ENCODE measurements around the gene NAT9.

The NAT9 gene

GRCh38 chr17:74739227-74739831 lies 36.8 kb downstream of the NAT9 start:
- Histone ChIP-seq H3K9me3 (ENCODE audit: low read length) (no peaks in the 10 kb centered on the region), H3K4me3 (ENCODE audit: low read depth, low read length, poor library complexity, severe bottlenecking) (no peak overlapping the region), H3K36me3 (ENCODE audit: insufficient read depth, low read length) (no peaks in the 10 kb centered on the region), H4K20me1 (ENCODE audit: insufficient read depth, low read length) (no peaks in the 10 kb centered on the region), H3K9ac (ENCODE audit: low read length) (no peak overlapping the region), H3K9me2 (ENCODE audit: low read depth, low read length) (no peaks in the 10 kb centered on the region), H2AFZ (ENCODE audit: low read length) (no peak overlapping the region), H3K27ac (ENCODE audit: low read depth, low read length, poor library complexity, severe bottlenecking) (no peak overlapping the region), H3K79me2 (ENCODE audit: insufficient read depth, low read length) (no peaks in the 10 kb centered on the region), H3K4me1 (ENCODE audit: insufficient read depth, low read length, severe bottlenecking) (peaks cover 34% of the 10 kb centered on the region), H3K4me2 (ENCODE audit: low read length) (no peak overlapping the region), H3F3A (ENCODE audit: insufficient read depth, low read length) (no peaks in the 10 kb centered on the region), H3K27me3 (ENCODE audit: insufficient read depth, low read length) (no peaks in the 10 kb centered on the region; the same call in 1 of the 2 replicates)
- TF ChIP-seq EZH2 (IDR thresholded peaks at IDR 0.05; ENCODE audit: borderline replicate concordance, low read length), result no peak
- no peak for TF ChIP-seq CTCF (IDR thresholded peaks at IDR 0.05; ENCODE audit: low read length)

DNA sequence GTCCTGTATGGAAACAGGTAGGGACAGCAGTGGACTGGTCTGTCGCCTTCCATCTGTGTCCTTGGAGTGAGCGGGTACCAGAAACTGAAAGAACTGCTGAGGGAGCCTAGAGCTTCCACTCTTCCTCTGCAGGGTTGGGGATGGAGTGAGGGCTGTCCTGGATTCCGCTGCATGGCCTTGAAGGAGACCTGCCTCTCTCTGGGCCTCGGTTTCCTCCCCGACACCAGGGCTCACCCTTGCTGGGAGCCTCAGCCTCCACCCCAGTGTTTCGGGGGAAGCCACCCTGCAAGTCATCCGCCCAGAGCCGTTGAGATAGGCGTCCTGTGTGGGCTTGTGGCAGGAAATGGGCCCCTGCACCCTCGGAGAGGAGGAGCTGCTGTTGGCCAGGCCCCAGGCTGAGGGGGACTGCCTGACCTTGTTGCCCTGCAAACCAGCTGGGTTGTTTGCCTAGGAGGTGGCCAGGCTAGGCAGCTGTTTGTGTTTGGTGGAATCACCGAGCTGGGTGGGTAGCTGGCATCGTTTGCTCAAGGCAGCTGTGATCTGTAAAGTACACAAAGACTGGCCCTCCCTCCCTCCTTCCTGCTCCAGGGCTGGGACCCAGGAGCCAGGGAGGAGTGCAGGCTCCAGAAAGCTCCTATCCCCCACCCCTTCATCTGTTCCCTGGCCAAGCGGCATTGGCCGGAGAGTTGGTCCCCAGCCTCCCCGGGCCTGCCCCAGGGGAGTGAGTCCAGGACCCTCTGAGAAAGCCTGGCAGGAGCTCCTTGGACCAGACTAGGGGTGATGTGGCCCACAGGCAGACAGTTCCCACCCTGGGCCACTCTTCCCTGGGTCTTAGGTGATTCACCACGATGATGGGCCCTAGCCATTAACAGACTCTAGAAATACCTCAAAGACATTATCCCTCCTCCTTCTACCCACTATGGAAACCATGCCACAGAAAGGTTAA lies 37.8 kb downstream of the NAT9 start:
- H3K27me3 ChIP-seq (ENCODE audit: insufficient read depth, low read length), result no peaks in the 10 kb centered on the region; the same call in 1 of the 2 replicates
- H3F3A ChIP-seq (ENCODE audit: insufficient read depth, low read length), result no peaks in the 10 kb centered on the region
- no peak overlapping the region for H3K27ac ChIP-seq (ENCODE audit: low read depth, low read length, poor library complexity, severe bottlenecking)
- peaks cover 34% of the 10 kb centered on the region for H3K4me1 ChIP-seq (ENCODE audit: insufficient read depth, low read length, severe bottlenecking)
- no peaks in the 10 kb centered on the region for H3K9me2 ChIP-seq (ENCODE audit: low read depth, low read length)
- H3K4me3 ChIP-seq (ENCODE audit: low read depth, low read length, poor library complexity, severe bottlenecking), result peak overlapping the region; percentile 42
- no peak overlapping the region for H3K9ac ChIP-seq (ENCODE audit: low read length)
- no peaks in the 10 kb centered on the region for H3K79me2 ChIP-seq (ENCODE audit: insufficient read depth, low read length)
- TF ChIP-seq CTCF (IDR thresholded peaks at IDR 0.05; ENCODE audit: low read length) (no peak), EZH2 (IDR thresholded peaks at IDR 0.05; ENCODE audit: borderline replicate concordance, low read length) (no peak)
- H3K9me3 ChIP-seq (ENCODE audit: low read length), result no peaks in the 10 kb centered on the region
- no peaks in the 10 kb centered on the region for H4K20me1 ChIP-seq (ENCODE audit: insufficient read depth, low read length)
- H2AFZ ChIP-seq (ENCODE audit: low read length), result no peak overlapping the region
- peak overlapping the region; percentile 59 for H3K4me2 ChIP-seq (ENCODE audit: low read length)
- H3K36me3 ChIP-seq (ENCODE audit: insufficient read depth, low read length), result no peaks in the 10 kb centered on the region

DNA sequence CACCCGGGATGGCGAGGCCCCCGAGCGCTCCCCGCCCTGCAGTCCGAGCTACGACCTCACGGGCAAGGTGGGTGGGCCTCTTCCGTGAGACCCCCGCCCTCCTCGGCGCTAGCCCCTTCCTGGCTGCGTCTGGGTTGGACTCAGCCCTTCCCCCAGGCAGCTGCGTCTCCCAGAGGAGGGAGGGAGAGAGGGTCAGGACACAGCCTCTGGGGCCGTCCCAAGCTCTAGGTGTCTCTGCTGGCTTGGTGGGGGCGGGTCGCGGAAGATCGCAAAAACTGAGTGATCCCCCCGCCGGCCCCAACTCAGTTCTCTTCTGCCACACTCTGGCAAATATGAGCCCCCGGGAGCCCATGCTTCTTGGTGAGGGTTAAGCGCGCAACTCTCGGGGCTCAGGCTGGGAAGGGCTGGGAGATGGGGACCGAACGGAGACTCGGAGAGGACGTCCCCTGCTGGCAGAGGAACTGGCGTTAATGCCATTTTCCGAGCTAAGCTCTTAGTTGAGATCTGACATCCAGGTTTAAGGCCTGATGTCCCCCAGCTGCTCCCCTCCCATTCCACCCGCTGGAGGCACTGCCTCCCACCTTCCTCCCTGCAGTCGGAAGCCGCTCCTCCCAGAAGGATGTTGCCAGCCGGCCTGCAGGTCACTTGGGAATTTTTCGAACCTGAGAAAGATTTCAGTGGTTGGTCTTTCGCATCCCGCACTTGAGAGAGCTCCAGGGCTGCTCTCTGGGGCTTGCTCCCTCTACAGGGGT lies 38.7 kb downstream of the NAT9 start:
- peak overlapping the region; percentile 42 for H3K4me3 ChIP-seq (ENCODE audit: low read depth, low read length, poor library complexity, severe bottlenecking)
- no peaks in the 10 kb centered on the region for H3K36me3 ChIP-seq (ENCODE audit: insufficient read depth, low read length)
- H3K9ac ChIP-seq (ENCODE audit: low read length), result no peak overlapping the region
- H3K9me2 ChIP-seq (ENCODE audit: low read depth, low read length), result no peaks in the 10 kb centered on the region
- H3F3A ChIP-seq (ENCODE audit: insufficient read depth, low read length), result no peaks in the 10 kb centered on the region
- TF ChIP-seq CTCF (IDR thresholded peaks at IDR 0.05; ENCODE audit: low read length) (peak; percentile 37), EZH2 (IDR thresholded peaks at IDR 0.05; ENCODE audit: borderline replicate concordance, low read length) (no peak)
- H3K27ac ChIP-seq (ENCODE audit: low read depth, low read length, poor library complexity, severe bottlenecking), result no peak overlapping the region
- H3K27me3 ChIP-seq (ENCODE audit: insufficient read depth, low read length), result no peaks in the 10 kb centered on the region; the same call in 1 of the 2 replicates
- H3K9me3 ChIP-seq (ENCODE audit: low read length), result no peaks in the 10 kb centered on the region
- peak overlapping the region; percentile 59 for H3K4me2 ChIP-seq (ENCODE audit: low read length)
- H4K20me1 ChIP-seq (ENCODE audit: insufficient read depth, low read length), result no peaks in the 10 kb centered on the region
- peaks cover 33% of the 10 kb centered on the region for H3K4me1 ChIP-seq (ENCODE audit: insufficient read depth, low read length, severe bottlenecking)
- no peaks in the 10 kb centered on the region for H3K79me2 ChIP-seq (ENCODE audit: insufficient read depth, low read length)
- no peak overlapping the region for H2AFZ ChIP-seq (ENCODE audit: low read length)

Measured in OCI-LY1 (cell line).